Activated gamma-delta T cell (primary cell): ENCODE results near the gene COPE.
"Not testable (repeated sequence)": the region's sequence is repeated elsewhere in the genome, so short reads cannot be mapped to it uniquely, and the experiment has no call there.

Experiments
- DNase-seq: peaks from one replicate; lab custom pipeline; 2025; lab: John Stamatoyannopoulos, UW

Gene COPE

DNA sequence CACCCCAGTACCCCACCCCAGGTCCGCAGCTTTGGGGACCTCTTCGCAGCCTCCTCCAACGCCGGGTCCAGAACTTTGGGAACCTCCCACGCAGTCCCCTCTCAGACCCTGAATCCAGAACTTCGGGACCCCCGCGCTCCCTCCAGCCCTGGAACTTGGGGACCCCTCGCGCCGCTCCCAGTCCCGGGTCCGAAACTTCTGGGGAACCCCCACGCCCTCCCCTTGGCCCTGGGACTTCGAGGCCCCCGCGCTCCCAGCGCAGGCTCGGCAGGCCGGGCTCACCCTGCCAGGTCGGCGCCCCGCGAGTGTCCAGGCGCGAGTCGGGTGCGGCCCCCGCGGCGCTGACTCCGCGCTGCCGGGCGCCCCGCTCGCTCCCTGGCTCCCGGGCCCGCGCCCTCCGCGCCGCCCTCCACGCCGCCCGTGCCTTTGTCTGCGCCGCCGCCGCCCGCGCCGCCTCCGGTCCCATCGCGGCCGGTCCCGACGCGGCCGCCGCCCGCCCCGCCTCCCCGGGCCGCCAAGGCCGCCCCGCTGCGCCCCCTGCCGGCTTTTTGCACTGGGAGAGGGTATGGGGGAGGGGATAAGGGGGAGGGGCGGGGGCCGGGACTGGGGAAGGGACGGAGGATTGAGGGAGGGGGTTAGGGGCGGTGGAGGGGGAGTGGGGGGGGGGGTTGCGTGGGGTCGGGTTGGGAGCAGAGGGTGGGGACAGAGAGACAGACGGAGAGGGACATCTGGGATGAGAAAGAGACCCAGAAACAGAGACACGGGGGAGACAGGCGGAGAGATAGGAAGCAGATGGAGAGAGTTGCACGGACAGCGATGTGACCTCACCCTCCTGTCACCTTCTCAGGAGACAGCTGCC is 21.8 kb upstream of the COPE start, which contains the start of gene HOMER3:
Gene HOMER3 (minus strand): TSS at position 449 of the 859 bp plus-strand sequence. CDS start 2,235 bp downstream, outside the sequence.
- peak; percentile 39 for DNase-seq

DNA sequence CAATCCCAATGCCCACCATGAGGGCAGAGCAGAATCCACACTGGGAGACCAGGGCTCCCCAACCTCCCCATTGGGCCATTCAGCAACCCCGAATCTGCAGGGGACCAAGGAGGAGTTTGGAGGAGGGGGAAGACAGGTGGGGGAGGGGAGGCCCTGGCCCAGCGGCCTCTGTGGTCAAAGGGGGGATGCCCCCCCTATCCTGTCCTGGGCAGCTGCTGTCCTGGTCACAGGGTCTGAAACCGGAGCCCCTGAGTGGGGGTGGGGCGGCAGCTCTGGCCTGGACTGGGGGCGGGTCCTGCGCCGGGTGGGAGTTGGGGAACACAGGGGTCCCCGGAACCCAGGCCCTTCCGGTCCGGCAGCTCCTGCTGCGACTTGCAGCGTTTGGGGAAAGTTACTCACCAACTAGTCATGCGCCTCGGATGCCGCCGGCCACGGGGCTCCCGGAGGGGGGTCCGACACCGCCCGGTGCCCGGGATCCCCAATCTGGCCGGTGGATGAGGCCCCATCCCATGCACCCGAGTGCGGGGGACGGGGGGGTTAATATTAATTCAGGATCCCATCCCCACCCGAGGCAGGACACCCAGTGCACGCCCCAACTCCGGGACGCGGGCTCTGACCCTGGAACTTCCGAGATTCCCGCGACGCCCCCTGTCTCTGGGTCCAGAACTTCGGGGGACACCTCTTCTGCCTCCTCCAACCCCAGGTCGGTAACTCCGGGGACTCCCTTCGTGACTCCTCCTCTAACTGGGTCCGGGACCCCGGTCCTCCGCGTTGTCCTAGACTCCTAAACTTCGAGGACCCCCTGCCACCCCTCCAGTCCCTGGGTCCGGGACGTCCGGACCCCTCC is 21.0 kb upstream of the COPE start:
- DNase-seq: no peak

DNA sequence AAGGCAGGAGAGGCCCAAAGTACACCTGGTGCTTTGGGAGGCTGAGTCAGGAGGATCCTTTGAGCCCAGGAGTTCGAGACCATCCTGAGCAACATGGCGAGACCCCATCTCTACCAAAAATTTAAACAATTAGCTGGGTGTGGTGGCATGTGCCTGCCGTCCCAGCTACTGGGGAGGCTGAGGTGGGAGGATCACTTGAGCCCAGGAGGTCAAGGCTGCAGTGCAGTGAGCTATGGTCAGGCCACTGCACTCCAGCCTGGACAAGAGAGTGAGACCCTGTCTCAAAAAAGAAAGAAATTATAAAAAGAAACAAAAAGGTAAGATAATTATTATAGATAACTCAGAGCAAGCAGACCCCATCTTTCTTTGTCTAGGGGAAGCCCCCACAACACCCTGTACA is 20.0 kb upstream of the COPE start:
- no peak for DNase-seq

DNA sequence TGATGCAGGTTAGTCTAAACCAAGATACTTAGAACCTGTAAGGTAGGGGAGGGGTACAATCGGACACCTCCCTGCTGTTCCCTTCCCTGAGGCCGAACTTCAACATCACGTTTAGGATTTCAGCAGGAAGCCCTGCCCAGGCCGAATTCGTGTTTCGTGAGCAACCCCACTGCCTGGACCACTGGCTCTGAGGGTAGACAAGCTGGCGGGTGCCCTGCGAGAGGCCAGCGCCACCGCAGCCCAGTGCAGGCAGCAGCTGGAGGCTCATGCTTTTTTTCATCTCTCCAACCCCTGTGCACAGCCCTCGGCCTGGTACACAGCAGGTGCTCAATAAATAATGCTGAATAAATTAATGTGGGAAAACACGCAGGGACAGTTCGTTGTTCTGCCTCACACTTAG is 14.1 kb upstream of the COPE start:
- no peak for DNase-seq

DNA sequence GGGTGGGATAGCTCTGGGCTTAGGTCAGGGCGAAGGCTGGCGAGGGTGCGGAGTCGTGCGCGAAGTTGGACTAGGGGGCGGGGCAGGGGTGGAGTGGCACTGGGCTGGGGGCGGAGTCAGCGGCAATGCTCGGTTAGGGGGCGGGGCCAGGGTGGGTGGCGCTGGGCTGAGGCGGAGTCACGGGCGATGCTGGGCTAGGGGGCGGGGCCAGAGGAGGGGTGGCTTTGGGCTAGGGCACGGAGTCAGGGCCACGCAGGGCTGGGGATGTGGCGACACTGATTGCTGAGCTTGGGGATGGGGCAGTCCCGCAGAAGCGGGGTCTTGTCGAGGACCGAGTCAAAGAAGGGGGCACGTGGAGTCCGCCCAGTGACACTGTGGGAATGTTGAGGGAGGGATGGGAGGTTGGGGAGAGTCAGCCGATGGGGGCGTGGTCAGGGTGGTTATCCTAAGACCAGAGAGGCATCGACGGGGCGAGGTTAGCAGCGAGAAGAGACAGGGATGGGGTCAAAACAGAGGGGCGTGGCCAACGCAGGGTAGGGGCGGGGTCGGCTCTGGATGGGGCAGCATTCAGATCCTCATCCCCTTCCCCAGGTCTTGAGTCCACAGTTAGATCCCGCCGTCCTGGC is 13.1 kb upstream of the COPE start:
- DNase-seq: peak; percentile 54

DNA sequence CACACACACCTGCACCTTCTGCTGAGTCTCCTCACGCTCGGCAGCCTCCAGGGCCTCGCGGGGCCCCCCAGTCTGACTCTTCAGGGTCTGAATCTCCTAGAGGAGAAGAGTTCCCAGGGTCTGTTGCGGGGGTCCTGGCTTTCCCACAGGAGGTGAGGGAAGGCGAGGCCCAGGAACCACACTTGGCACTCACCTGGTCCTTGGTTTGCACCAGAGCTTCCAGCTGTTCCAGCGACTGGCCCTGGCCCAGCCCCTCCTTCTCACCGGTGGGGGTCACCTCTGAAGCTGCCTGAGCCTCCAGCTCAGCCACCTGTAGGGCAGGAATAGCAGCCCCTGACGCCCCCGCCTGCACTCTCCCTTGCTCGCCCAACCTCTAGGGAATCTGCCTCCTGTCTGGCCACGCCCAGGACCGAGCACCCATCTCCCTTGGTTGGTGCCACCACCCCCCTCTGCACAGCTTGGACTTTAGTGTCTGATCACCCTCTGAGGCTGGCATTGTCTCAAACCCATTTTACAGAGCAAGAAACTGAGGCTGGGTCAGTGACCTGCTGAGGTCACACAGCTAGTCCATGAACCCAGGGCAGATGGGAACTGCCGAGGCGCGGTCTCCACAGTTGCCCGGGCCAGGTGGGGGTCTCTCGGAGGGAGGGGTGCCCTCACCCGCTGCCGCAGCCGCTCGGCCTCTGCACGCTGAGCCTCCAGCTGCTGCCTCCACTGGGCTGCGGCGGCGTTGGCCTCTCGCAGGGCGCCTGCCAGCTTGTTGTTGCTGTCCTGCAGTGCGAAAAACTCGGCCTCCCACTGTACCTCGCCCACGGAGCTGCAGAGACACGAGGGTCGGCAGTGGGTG is 12.4 kb upstream of the COPE start:
- no peak for DNase-seq

DNA sequence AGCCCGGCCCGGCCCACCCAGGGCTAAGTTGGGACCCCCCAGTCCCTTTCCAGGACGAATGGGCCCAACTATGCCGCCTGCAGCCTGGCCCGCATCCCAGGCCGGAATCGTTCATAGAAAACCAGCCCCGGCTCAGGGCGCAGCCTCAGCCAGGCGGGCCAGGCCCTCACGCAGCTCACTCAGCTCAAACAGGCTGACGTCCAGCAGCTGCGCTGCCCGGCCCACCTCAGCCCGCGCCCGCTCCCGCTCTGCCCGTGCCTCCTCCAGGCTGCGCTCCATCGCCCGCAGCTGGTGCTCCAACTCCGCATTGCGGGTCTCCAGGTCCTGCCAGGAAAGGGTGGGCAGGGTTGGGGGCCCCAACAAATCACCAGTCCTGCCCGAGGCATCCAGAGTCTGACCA is 10.1 kb upstream of the COPE start:
- no peak for DNase-seq

DNA sequence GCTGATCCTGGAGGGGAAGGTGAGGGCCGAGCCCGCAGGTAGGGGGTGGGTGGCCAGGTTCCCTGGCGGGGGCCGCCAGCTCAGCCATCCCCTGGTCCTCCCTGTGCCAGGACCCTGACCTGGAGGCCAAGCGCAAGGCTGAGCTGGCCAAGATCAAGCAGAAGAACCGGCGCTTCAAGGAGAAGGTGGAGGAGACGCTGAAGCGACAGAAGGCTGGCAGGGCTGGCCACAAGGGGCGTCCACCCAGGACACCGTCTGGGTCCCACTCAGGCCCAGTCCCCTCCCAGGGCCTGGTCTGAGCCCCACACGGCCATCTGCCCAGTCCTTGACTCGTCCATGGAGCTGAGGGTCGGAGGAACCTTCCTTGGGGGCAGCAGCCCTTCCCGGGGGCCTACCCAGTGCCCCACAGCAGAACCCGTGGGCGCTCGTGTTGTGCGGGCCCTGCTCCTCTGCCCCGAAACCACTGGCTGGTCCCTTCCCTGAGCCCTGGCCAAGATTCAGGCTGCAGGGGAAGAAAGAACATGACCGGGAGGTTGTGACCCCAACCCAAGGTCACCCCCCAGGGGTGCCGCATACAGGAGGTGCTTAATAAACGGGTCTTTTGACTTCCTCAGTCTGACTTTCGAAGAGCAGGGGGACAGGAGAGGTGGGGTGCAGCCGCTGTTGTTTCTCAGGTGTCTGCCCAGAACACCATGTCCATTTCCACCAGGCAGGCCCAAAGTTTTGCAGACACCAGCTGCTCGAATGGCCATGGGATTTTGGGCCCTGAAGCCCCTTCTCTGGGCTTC is 9.0 kb upstream of the COPE start:
- no peak for DNase-seq

DNA sequence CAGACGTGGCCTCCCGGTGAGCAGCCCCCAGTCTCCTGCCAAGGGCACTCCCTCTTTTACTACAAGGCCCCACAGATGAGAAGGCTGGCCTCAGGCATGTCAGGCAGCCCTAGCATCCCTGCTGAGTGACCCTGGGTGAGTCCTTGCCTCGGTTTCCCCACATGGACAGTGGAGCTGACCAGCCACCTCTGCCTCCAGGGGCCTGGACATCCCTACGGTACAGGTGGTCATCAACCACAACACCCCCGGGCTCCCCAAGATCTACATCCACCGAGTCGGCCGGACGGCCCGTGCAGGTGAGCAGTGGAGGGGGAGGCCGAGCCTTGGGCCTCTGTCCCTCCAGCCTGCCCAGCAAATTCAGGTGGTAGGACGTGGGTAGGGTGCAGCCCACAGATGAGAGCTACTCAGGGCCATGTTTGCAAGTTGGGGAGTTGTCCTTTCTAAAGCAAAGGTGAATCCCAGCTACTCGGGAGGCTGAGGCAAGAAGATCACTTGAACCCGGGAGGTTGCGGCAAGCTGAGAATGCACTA is 5.6 kb upstream of the COPE start:
- DNase-seq: no peak

DNA sequence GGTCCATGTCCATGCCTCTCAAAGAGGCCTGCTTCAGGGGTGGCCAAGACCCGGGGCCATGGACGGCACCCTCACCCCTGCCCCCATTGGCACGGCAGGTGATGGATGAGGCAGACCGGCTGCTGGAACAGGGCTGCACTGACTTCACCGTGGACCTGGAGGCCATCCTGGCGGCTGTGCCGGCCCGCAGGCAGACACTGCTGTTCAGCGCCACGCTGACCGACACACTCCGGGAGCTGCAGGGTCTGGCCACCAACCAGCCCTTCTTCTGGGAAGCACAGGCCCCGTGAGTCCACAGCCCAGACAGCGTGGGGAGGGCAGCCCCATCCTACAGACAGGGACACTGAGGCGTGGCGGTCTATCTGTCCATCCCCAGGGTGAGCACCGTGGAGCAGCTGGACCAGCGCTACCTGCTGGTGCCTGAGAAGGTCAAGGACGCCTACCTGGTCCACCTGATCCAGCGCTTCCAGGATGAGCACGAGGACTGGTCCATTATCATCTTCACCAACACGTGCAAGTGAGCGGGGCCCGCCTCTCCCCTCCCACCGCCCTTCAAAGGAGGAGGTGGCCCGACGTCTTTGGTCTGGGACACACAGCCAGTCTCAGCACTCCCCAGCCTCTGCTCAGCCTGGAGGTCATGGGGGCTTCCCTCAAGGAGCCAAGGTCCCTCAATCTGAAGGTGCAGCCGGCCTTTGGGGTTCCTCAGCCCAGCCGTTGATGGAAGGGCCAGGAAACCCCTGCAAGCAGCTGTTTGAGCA is 3.2 kb upstream of the COPE start:
- DNase-seq: no peak

DNA sequence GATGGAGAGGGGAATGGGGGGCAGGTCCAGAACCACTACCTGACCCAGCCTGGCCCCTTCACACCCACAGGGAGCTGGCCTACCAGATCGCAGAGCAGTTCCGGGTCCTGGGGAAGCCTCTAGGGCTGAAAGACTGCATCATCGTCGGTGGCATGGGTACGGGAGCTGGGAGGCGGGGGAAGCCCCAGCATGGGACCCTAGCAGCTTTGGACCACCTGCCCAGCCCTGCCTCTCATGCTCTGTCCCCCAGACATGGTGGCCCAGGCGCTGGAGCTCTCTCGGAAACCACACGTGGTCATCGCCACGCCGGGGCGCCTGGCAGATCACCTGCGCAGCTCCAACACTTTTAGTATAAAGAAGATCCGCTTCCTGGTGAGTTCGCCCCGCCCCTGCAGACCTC is 2.4 kb upstream of the COPE start:
- no peak for DNase-seq

DNA sequence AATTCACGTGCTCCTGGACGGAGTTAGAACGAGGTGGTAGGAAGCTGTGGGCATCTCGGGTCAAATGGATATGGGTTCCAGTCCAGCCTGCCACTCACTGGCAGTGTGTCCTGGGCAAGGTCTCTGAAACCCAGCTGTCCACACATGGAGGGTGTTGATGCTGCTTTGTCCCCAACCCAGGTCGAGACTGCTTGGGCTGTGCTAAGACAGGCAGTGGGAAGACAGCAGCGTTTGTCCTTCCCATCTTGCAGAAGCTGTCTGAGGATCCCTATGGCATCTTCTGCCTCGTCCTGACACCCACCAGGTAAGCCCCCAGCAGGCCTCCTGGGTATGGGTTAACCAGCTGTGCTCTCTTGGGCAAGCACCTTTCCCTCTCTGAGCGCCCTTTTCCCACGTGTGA is 1.2 kb upstream of the COPE start:
- no peak for DNase-seq

DNA sequence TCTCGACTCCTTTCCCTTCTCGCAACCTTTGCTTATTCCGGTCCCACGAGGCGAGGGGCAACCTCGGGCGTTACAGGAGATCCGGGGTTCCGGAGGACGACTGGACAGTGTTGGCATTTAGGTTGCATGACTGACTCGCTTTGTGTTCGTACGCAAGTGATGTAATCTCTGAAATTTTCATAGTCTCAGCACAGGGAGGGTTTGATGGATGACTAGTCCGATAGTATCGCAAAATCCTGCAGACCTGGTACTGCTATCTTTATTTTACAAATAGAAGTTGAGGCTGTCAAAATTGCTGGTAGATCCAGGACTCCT is 670 bp upstream of the COPE start:
- DNase-seq: no peak

DNA sequence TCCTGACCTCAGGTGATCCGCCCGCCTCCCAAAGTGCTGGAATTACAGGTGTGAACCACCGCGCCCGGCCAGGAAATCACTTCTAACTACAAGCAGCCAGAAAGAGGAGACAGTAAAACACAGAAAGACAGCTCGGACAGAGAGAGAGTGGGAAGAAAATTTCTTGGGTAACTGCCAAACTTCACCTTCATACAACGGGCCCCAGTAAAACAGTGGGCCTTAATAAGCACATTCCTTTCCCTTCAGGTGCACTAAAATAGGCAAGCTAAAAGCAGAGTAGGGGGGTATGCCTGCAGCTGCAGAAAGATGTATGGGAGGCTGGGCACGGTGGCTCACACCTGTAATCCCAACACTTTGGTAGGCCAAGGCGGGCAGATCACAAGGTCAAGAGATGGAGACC is 1.6 kb downstream of the COPE start:
- not testable (repeated sequence) for DNase-seq

DNA sequence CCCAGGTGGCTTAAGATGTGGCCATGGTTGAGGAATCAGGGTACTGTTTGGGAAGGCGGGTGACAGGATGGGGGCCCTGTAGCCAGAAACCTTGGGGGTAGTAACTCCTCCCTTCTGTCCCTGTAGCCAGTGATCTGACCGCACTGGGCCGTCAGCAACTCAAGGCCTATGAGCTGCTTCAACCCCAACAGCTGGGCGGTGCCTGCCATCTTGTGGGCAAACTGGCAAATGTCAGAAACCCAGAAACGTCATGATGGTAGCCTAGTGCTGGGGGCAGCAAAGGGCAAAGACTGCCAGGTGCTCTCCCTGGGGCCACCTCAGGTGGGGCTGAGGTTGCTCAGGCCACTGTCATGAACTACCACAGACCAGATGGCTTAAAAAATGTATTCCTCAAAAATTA is 3.5 kb downstream of the COPE start:
- DNase-seq: no peak

DNA sequence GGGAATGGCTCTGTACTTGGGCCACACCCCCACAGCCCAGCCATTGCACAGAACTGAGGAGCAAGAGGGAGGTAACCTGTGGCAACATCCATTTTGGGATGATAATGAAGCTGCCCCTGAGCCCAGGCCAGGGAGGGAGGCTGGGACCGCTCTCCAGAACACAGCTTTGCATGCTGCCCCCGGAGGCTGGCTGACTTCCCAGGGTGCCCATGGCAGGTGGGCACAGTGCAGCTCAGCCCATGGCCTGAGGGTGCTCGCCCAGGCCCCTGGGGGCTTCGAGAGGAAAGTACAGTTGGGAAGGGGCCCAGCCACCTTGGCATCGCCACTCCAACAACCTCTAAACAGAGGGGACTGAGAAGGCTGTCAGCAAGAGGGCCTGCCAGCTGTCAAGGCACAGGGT is 5.7 kb downstream of the COPE start:
- no peak for DNase-seq

DNA sequence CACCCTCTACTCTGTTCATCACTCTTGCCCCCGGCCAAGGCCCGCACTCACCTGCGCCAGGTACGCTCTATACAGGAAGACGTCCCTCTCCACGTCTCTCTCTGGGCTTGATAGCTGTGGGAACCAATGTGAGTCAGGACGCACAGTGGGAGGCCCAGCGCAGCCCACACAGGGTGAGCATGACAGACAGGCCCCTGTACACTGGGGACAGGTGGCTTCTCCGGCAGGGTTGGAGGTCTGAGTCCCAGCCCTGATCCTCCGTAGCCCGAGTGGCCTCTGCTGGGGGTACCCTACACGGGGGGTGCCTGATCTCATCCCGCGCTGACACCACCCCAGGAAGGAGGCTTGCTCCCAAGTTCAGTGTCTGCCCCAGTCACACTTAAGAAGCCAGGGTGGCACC is 6.3 kb downstream of the COPE start:
- no peak for DNase-seq

DNA sequence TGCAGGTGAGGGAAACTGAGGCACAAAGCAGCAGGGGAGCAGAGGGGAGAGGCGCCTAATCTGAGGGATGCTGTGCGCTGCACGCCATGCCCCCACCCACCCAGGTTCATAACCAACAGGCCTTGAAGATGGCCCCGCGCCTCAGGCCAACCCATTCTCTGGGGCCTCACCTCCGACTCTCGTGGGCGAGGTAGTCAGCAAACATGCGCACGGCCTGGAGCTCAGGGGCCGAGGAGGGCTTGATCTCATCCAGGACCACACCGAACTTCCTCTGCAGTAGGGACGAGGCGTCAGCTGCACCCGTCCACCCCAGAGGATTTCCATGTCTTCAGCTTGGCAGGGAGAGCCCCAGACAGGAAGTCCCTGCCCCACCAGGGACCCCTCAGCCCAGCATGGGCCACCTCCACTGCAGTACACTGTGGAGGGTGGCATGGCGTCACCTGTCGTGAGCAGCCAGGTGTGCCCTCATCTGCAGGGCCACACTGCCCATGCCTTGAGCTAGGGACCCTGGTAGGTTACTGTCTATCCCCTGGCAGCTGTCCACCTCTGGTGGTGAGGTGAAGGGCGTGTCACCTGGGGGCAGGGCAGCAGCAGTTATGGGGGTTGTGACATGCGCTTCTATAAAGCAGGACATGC is 8.3 kb downstream of the COPE start:
- DNase-seq: no peak

DNA sequence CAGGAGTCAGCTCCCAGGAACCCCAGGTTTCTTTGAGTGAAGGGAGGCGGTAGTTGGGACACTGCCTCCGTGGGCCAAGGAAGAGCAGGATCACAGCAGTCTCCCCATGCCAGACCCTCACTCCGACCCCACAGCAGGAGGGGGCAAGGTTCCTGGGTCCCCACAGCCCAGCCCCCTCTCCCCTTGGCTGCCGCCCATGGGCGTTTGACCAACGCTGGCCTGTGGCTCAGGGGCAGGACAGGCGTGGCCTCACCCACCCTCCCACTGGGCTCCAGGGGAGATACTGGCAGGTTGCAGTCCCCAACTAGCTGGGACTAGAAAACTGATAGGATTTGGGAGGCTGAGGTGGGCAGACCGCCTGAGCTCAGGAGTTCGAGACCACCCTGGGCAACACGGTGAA is 9.2 kb downstream of the COPE start:
- DNase-seq: no peak
